Erythroblast (primary cell): ENCODE data around the gene PILRA.

Experiments used
- GATA1 ChIP-seq: IDR thresholded peaks from 2 replicates; pipeline ENCODE4 v1.6.1; 2011; ENCODE audit warnings: low read depth, mild to moderate bottlenecking, control low read depth, low read length, moderate library complexity
- POLR2A ChIP-seq: IDR thresholded peaks from 2 replicates; pipeline ENCODE4 v1.6.1; 2011; ENCODE audit warnings: mild to moderate bottlenecking, low read length

- TF ChIP-seq POLR2A (no peak), GATA1 (no peak)
Observed at GRCh38 chr7:100433276-100433591, 59.9 kb downstream of the PILRA start.
